PC-3 (cell line): ENCODE results near the gene CYP39A1.

Experiments
- CTCF ChIP-seq: fragments of 300-600 bp; sonication (generic); conservative IDR thresholded peaks from 2 replicates; pipeline ENCODE4 v1.5.1; 2017; ENCODE audit warnings: antibody characterized with exemption, low read depth, mild to moderate bottlenecking, low read length
- EZH2phosphoT487 ChIP-seq: fragments of 300-600 bp; sonication (generic); IDR thresholded peaks from 2 replicates; pipeline ENCODE4 v1.6.1; 2018; ENCODE audit warnings: mild to moderate bottlenecking, antibody characterized with exemption, low read length, borderline replicate concordance

GRCh38 chr6:46509063-46509462 is 143.6 kb downstream of the CYP39A1 start:
- TF ChIP-seq EZH2phosphoT487 (no peak), CTCF (no peak)
